HL-60 (cell line): Measurements from ENCODE around the gene HES4.

Source experiments
- DNase-seq, 2 experiments: peaks; one replicate each; pipeline ENCODE4 v3.0.0-alpha.2; 2010 to 2020; ENCODE audit warnings: low read depth in 1 of 2, low spot score in 1 of 2
- H3K27ac ChIP-seq: fragments of 250-450 bp; sonication (Bioruptor Pico); replicated peaks from 2 replicates; pipeline ENCODE4 v1.5.1; 2020; ENCODE audit warnings: mild to moderate bottlenecking, moderate library complexity
- H3K27me3 ChIP-seq: fragments of 250-450 bp; sonication (Bioruptor Pico); 2 replicates; pipeline ENCODE4 v1.5.1; 2021; ENCODE audit warnings: mild to moderate bottlenecking, moderate library complexity; ENCODE audit not compliant: insufficient read depth, poor library complexity, severe bottlenecking
- H3K4me3 ChIP-seq: replicated peaks from 2 replicates; pipeline ENCODE4 v1.5.1; 2011; ENCODE audit warnings: mild to moderate bottlenecking, control low read depth, low read length; ENCODE audit not compliant: insufficient read depth
- CTCF ChIP-seq: IDR thresholded peaks from one replicate; pipeline ENCODE4 v1.5.1; 2011; ENCODE audit warnings: low read length, control low read depth, inconsistent platforms; ENCODE audit not compliant: insufficient read depth
- GABPA ChIP-seq: IDR thresholded peaks from 2 replicates; pipeline ENCODE4 v1.6.1; 2012; ENCODE audit warnings: low read depth
- POLR2AphosphoS5 ChIP-seq: IDR thresholded peaks from 2 replicates; pipeline ENCODE4 v1.6.1; 2012; ENCODE audit warnings: low read depth
- SPI1 ChIP-seq: IDR thresholded peaks from 2 replicates; pipeline ENCODE4 v1.6.1; 2012; ENCODE audit warnings: low read depth, mild to moderate bottlenecking, borderline replicate concordance
- TF ChIP-seq, protein P1 (sequence below): IDR thresholded peaks from 2 replicates; pipeline ENCODE4 v1.6.1; 2012; ENCODE audit warnings: low read depth; ENCODE audit not compliant: insufficient replicate concordance

The HES4 gene

DNA sequence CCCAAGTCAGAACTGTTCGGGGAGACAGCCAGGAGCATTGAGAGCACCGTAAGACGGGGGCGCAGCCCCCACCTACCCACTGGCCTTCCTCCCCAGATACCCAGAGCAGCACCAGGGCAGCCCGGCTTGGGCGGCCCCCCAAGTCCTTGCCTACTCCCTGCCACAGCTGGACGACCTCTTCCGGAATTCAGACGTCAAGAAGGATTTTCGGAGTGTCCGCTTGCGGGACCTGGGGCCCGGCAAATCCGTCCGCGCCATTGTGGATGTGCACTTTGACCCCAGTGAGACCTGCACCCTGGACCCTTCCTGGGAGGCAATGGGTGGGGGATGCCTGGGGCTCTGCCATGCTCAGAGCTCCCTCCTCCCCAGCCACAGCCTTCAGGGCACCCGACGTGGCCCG lies 47.5 kb upstream of the HES4 start:
- no peaks in the 10 kb centered on the region for H3K27me3 ChIP-seq
- TF ChIP-seq SPI1 (no peak), CTCF (no peak), GABPA (no peak), POLR2AphosphoS5 (no peak)
- TF ChIP-seq, protein P1, sequence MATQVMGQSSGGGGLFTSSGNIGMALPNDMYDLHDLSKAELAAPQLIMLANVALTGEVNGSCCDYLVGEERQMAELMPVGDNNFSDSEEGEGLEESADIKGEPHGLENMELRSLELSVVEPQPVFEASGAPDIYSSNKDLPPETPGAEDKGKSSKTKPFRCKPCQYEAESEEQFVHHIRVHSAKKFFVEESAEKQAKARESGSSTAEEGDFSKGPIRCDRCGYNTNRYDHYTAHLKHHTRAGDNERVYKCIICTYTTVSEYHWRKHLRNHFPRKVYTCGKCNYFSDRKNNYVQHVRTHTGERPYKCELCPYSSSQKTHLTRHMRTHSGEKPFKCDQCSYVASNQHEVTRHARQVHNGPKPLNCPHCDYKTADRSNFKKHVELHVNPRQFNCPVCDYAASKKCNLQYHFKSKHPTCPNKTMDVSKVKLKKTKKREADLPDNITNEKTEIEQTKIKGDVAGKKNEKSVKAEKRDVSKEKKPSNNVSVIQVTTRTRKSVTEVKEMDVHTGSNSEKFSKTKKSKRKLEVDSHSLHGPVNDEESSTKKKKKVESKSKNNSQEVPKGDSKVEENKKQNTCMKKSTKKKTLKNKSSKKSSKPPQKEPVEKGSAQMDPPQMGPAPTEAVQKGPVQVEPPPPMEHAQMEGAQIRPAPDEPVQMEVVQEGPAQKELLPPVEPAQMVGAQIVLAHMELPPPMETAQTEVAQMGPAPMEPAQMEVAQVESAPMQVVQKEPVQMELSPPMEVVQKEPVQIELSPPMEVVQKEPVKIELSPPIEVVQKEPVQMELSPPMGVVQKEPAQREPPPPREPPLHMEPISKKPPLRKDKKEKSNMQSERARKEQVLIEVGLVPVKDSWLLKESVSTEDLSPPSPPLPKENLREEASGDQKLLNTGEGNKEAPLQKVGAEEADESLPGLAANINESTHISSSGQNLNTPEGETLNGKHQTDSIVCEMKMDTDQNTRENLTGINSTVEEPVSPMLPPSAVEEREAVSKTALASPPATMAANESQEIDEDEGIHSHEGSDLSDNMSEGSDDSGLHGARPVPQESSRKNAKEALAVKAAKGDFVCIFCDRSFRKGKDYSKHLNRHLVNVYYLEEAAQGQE, result no peak
- DNase-seq, result no peak

DNA sequence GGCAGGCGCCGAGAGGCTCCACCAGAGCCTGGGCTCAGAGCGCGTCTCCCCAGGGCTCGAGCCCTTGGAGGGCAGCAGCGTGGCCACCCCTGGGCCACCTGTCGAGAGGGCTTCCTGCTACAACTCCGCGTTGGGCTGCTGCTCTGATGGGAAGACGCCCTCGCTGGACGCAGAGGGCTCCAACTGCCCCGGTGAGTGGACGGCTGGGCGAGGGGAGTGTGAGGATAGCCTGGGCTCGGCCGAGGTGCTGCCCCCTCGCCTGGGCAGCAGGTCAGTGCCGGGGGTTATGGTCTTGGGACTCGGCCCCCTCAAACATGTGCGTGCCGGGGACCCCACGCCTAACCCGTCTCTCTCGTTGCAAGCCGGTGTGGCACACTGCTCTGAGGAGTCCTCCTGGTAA lies 46.9 kb upstream of the HES4 start:
- Histone ChIP-seq H3K27me3 (no peaks in the 10 kb centered on the region), H3K27ac (no peak overlapping the region), H3K4me3 (no peak overlapping the region)
- DNase-seq, result no peak
- TF ChIP-seq POLR2AphosphoS5 (no peak), CTCF (no peak), GABPA (no peak), SPI1 (no peak)
- TF ChIP-seq, protein P1, result no peak

More for the DNA sequence above, 47.5 kb upstream of the HES4 start:
- no peak overlapping the region for H3K4me3 ChIP-seq
- no peak overlapping the region for H3K27ac ChIP-seq

DNA sequence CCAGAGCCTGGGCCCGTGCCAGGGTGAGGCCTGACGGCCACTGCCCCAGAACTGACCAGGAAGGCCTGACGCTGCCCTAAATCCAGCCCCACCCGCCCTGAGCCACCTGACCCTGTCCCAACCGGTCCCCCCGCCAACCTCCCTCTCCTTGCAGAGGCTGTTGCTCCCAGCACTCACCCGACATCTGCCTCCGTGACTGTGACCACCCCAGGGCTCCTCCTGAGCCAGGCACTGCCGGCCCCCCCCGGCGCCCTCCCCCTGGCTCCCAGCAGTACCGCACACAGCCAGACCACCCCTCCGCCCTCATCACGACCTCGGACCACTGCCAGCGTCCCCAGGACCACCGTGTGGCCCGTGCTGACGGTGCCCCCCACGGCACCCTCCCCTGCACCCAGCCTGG lies 46.3 kb upstream of the HES4 start:
- H3K27me3 ChIP-seq, result no peaks in the 10 kb centered on the region
- no peak overlapping the region for H3K4me3 ChIP-seq
- no peak overlapping the region for H3K27ac ChIP-seq
- TF ChIP-seq GABPA (no peak), CTCF (no peak), SPI1 (no peak), POLR2AphosphoS5 (no peak)
- TF ChIP-seq, protein P1, result no peak
- DNase-seq, result no peak
